Measurements from ENCODE around the gene SLAMF6. TPM values are rescaled to one million over a fixed set of nuclear protein-coding genes. Genes with fewer than 3 reads are reported as not detected.

SLAMF6 gene
- total RNA-seq, 4 donors from 2014 or later, result 0.19 to 2.3 TPM; not detected in 2

DNA sequence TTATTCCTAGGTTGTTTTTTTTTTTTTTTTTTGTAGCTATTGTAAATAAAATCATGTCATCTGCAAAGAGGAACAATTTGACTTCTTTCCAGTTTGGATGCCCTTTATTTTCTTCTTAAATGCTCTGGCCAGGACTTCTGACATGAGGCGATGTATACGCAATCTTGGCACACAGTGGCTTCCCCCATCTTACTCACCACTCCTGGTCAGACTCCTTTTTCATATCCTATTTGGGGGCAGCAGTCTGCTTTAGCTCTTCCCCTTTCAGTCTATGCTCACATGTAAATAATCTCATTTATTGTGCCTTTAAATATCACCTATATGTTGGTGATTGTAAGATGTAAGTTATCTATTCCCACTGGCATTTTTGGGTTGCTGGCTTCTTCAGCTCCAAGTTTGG, 56.1 kb downstream of the SLAMF6 start:
- in situ Hi-C loops (cut with MboI; ENCODE audit: low sequenced_read_pairs in 4 of 4), result no loop called here
- TF ChIP-seq, protein P1, sequence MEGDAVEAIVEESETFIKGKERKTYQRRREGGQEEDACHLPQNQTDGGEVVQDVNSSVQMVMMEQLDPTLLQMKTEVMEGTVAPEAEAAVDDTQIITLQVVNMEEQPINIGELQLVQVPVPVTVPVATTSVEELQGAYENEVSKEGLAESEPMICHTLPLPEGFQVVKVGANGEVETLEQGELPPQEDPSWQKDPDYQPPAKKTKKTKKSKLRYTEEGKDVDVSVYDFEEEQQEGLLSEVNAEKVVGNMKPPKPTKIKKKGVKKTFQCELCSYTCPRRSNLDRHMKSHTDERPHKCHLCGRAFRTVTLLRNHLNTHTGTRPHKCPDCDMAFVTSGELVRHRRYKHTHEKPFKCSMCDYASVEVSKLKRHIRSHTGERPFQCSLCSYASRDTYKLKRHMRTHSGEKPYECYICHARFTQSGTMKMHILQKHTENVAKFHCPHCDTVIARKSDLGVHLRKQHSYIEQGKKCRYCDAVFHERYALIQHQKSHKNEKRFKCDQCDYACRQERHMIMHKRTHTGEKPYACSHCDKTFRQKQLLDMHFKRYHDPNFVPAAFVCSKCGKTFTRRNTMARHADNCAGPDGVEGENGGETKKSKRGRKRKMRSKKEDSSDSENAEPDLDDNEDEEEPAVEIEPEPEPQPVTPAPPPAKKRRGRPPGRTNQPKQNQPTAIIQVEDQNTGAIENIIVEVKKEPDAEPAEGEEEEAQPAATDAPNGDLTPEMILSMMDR (IDR thresholded peaks at IDR 0.05 in 4 of 5, conservative IDR thresholded peaks at IDR 0.05 in 1 of 5), result no peak
- no peak for TF ChIP-seq POLR2A (IDR thresholded peaks at IDR 0.05)
- Histone ChIP-seq H3K27me3 (peaks cover 0 to 2% (median 0%) of the 10 kb centered on the region in 3 donors), H3K4me1 (no peaks in the 10 kb centered on the region), H3K9me3 (no peaks in the 10 kb centered on the region), H3K27ac (no peak overlapping the region), H3K4me3 (no peak overlapping the region), H3K36me3 (no peaks in the 10 kb centered on the region)
- no peak for DNase-seq
- ATAC-seq, result no peak
- intact Hi-C loops (cut with DNase I; ENCODE audit: low total_unique reads), result no loop called here

DNA sequence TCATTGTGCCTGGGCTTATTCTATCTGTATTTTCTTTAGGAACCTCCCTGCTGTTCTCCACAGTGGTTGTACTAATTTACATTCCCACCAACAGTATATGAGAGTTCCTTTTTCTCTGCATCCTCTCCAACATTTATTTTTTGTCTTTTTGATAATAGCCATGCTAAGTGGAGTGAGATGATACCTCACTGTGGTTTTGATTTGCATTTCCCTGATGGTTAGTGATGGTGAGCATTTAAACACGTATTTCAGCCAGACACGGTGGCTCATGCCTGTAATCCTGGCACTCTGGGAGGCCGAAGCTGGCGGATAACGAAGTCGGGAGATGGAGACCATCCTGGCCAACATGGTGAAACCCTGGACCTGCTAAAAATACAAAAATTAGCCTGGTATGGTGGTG, 57.9 kb downstream of the SLAMF6 start:
- TF ChIP-seq POLR2A (IDR thresholded peaks at IDR 0.05), result no peak
- TF ChIP-seq, protein P1 (IDR thresholded peaks at IDR 0.05 in 4 of 5, conservative IDR thresholded peaks at IDR 0.05 in 1 of 5), result no peak
- DNase-seq (no peak), ATAC-seq (no peak)
- H3K4me3 ChIP-seq, result no peak overlapping the region
- no peaks in the 10 kb centered on the region for H3K9me3 ChIP-seq
- H3K36me3 ChIP-seq, result no peaks in the 10 kb centered on the region
- H3K27ac ChIP-seq, result no peak overlapping the region
- H3K4me1 ChIP-seq, result no peaks in the 10 kb centered on the region
- in situ Hi-C loops (cut with MboI; ENCODE audit: low sequenced_read_pairs in 4 of 4), result no loop called here
- no peaks in the 10 kb centered on the region for H3K27me3 ChIP-seq
- intact Hi-C loops (cut with DNase I; ENCODE audit: low total_unique reads), result no loop called here

DNA sequence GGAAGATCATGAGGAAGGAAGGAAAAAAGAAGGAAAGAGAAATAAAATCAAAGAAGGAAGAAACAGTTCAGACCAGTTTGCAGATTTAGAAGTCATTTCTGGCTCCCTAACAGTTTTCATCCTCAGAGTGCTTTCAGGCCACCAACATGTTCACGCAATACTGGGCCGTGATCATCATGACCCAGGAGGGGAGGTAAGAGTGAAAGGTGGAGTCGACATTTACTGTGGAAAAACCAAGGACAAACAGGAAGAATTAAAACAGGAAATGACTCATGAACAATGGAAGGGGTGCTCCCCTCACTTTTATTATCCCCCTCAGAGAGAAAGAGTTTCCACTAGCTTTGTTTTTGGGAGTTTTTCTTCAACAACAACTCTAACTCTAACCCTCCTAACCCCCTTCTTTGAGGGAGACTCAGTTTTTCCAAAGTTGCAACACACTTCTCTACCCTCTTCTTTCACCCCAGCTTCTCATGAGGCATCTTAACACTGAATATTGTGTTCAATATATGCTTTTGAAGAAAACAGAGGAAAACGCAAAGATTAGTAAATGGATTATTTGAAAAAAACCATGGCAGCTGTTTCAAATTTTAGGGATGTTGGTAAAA, 62.3 kb downstream of the SLAMF6 start:
- TF ChIP-seq, protein P1 (IDR thresholded peaks at IDR 0.05 in 4 of 5, conservative IDR thresholded peaks at IDR 0.05 in 1 of 5), result no peak
- no peak for TF ChIP-seq POLR2A (IDR thresholded peaks at IDR 0.05)
- no peak overlapping the region for H3K4me3 ChIP-seq
- no peaks in the 10 kb centered on the region for H3K27me3 ChIP-seq
- no peaks in the 10 kb centered on the region for H3K36me3 ChIP-seq
- no peak overlapping the region for H3K27ac ChIP-seq
- intact Hi-C loops (cut with DNase I; ENCODE audit: low total_unique reads), result no loop called here
- H3K9me3 ChIP-seq, result no peaks in the 10 kb centered on the region
- DNase-seq (no peak), ATAC-seq (no peak)
- in situ Hi-C loops (cut with MboI; ENCODE audit: low sequenced_read_pairs in 4 of 4), result no loop called here
- no peaks in the 10 kb centered on the region for H3K4me1 ChIP-seq

- H3K27ac ChIP-seq, result no peak overlapping the region
- no peaks in the 10 kb centered on the region for H3K4me1 ChIP-seq
- no peak overlapping the region for H3K4me3 ChIP-seq
- intact Hi-C loops (cut with DNase I; ENCODE audit: low total_unique reads) (no loop called here), in situ Hi-C loops (cut with MboI; ENCODE audit: low sequenced_read_pairs in 4 of 4) (no loop called here)
- TF ChIP-seq, protein P1 (IDR thresholded peaks at IDR 0.05 in 4 of 5, conservative IDR thresholded peaks at IDR 0.05 in 1 of 5), result no peak
- no peak for TF ChIP-seq POLR2A (IDR thresholded peaks at IDR 0.05)
- H3K36me3 ChIP-seq, result no peaks in the 10 kb centered on the region
- no peak for ATAC-seq
- H3K9me3 ChIP-seq, result no peaks in the 10 kb centered on the region
- no peak for DNase-seq
- no peaks in the 10 kb centered on the region for H3K27me3 ChIP-seq
Observed at GRCh38 chr1:160460214-160460642, 62.8 kb downstream of the SLAMF6 start.

DNA sequence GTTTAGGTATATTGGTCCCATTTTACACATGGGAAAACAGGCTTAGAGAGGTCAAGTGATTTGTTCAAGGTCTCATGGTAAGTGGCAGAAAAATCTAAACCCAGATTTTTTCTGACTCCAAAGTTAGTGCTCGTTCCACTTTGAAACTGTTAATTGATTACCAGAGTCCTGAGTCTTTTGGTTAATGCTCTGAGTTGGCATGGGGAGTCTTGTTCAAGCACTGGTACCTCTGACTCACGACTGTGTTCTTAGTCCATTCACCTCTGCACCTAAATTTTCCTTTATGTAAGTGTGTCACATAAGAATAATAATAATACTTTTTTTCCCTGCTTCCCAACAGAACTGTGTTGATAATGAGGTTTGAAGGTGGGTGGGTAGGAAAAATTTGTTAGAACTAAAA, 63.4 kb downstream of the SLAMF6 start:
- Histone ChIP-seq H3K27me3 (no peaks in the 10 kb centered on the region), H3K36me3 (no peaks in the 10 kb centered on the region), H3K9me3 (no peaks in the 10 kb centered on the region), H3K4me1 (no peaks in the 10 kb centered on the region), H3K4me3 (no peak overlapping the region), H3K27ac (no peak overlapping the region)
- TF ChIP-seq POLR2A (IDR thresholded peaks at IDR 0.05), result no peak
- TF ChIP-seq, protein P1 (IDR thresholded peaks at IDR 0.05 in 4 of 5, conservative IDR thresholded peaks at IDR 0.05 in 1 of 5), result no peak
- DNase-seq (no peak), ATAC-seq (no peak)
- in situ Hi-C loops (cut with MboI; ENCODE audit: low sequenced_read_pairs in 4 of 4) (no loop called here), intact Hi-C loops (cut with DNase I; ENCODE audit: low total_unique reads) (no loop called here)

All from gastrocnemius medialis (tissue), 4 donors.